ENCODE results near the gene NDST1. TPM values are rescaled to one million over a fixed set of nuclear protein-coding genes. Genes with fewer than 3 reads are reported as not detected.

The NDST1 gene
- total RNA-seq, 2 experiments from 2014 or later, result 5.1 to 5.5 TPM

GRCh38 chr5:150585781-150586341 lies 77.9 kb downstream of the NDST1 start:
- no peak overlapping the region for H3K27ac Mint-ChIP-seq
- CTCF ChIA-PET, result interaction anchor here (1.3 to 1.7 kb wide), 2 partner anchors 9 to 69 kb away, joined by 4 to 5 read pairs; no protein-coding TSS in a partner anchor
- H3K4me3 Mint-ChIP-seq, result no peak overlapping the region
- POLR2A ChIA-PET, result no interaction called here
- DNase-seq, result no peak
- H3K9me3 Mint-ChIP-seq (ENCODE audit: low read depth), result no peaks in the 10 kb centered on the region
- no peaks in the 10 kb centered on the region for H3K4me1 Mint-ChIP-seq
- H3K36me3 Mint-ChIP-seq (ENCODE audit: low read depth), result no peaks in the 10 kb centered on the region
- intact Hi-C loops (cut with DNase I, micrococcal nuclease), result no loop called here
- ATAC-seq, result no peak
- peaks cover 2% of the 10 kb centered on the region for H3K27me3 Mint-ChIP-seq

- CTCF ChIA-PET, result no interaction called here
- no peaks in the 10 kb centered on the region for H3K4me1 Mint-ChIP-seq
- POLR2A ChIA-PET, result no interaction called here
- ATAC-seq (no peak), DNase-seq (no peak)
- intact Hi-C loops (cut with DNase I, micrococcal nuclease), result no loop called here
- no peaks in the 10 kb centered on the region for H3K36me3 Mint-ChIP-seq (ENCODE audit: low read depth)
- no peak overlapping the region for H3K27ac Mint-ChIP-seq
- H3K9me3 Mint-ChIP-seq (ENCODE audit: low read depth), result no peaks in the 10 kb centered on the region
- no peak overlapping the region for H3K4me3 Mint-ChIP-seq
- peaks cover under 1% of the 10 kb centered on the region for H3K27me3 Mint-ChIP-seq
Observed at GRCh38 chr5:150587016-150587415, 79.1 kb downstream of the NDST1 start.

GRCh38 chr5:150587856-150588595 lies 80.1 kb downstream of the NDST1 start:
- DNase-seq (no peak), ATAC-seq (no peak)
- no peak overlapping the region for H3K27ac Mint-ChIP-seq
- CTCF ChIA-PET, result interaction anchor here (0.6 to 0.8 kb wide), 2 partner anchors 123 to 259 kb away, joined by 4 read pairs; no protein-coding TSS in a partner anchor
- POLR2A ChIA-PET, result no interaction called here
- no peak overlapping the region for H3K4me3 Mint-ChIP-seq
- H3K9me3 Mint-ChIP-seq (ENCODE audit: low read depth), result no peaks in the 10 kb centered on the region
- H3K4me1 Mint-ChIP-seq, result no peaks in the 10 kb centered on the region
- H3K27me3 Mint-ChIP-seq, result no peaks in the 10 kb centered on the region
- intact Hi-C loops (cut with DNase I, micrococcal nuclease), result no loop called here
- H3K36me3 Mint-ChIP-seq (ENCODE audit: low read depth), result no peaks in the 10 kb centered on the region

GRCh38 chr5:150588596-150588890 lies 80.6 kb downstream of the NDST1 start:
- Mint-ChIP-seq H3K27me3 (no peaks in the 10 kb centered on the region), H3K4me1 (no peaks in the 10 kb centered on the region), H3K4me3 (no peak overlapping the region), H3K9me3 (ENCODE audit: low read depth) (no peaks in the 10 kb centered on the region), H3K27ac (no peak overlapping the region), H3K36me3 (ENCODE audit: low read depth) (no peaks in the 10 kb centered on the region)
- no peak for ATAC-seq
- POLR2A ChIA-PET, result no interaction called here
- DNase-seq, result no peak
- intact Hi-C loops (cut with DNase I, micrococcal nuclease), result no loop called here
- CTCF ChIA-PET, result interaction anchor here (0.6 kb wide), 1 partner anchor 124 kb away, joined by 4 read pairs; no protein-coding TSS in a partner anchor

- no peaks in the 10 kb centered on the region for H3K27me3 Mint-ChIP-seq
- no peak for ATAC-seq
Observed at GRCh38 chr5:150589862-150590601, 82.1 kb downstream of the NDST1 start.

GRCh38 chr5:150590979-150591695 lies 83.2 kb downstream of the NDST1 start:
- Mint-ChIP-seq H3K4me3 (no peak overlapping the region), H3K27ac (no peak overlapping the region), H3K36me3 (ENCODE audit: low read depth) (no peaks in the 10 kb centered on the region), H3K9me3 (ENCODE audit: low read depth) (no peaks in the 10 kb centered on the region), H3K27me3 (no peaks in the 10 kb centered on the region), H3K4me1 (no peaks in the 10 kb centered on the region)
- no peak for ATAC-seq
- DNase-seq, result no peak
- CTCF ChIA-PET, result interaction anchor here (0.5 kb wide), 1 partner anchor 1864 kb away, joined by 3 read pairs; no protein-coding TSS in a partner anchor
- intact Hi-C loops (cut with DNase I, micrococcal nuclease), result no loop called here
- POLR2A ChIA-PET, result no interaction called here

More at GRCh38 chr5:150589862-150590601, 82.1 kb downstream of the NDST1 start:
- H3K27ac Mint-ChIP-seq, result no peak overlapping the region
- no peaks in the 10 kb centered on the region for H3K4me1 Mint-ChIP-seq
- H3K36me3 Mint-ChIP-seq (ENCODE audit: low read depth), result no peaks in the 10 kb centered on the region
- no peaks in the 10 kb centered on the region for H3K9me3 Mint-ChIP-seq (ENCODE audit: low read depth)
- POLR2A ChIA-PET, result no interaction called here
- CTCF ChIA-PET, result interaction anchor here (0.6 kb wide), 1 partner anchor 256 kb away, joined by 3 read pairs; the partner anchor contains the start of gene IRGM
- no peak for DNase-seq
- no peak overlapping the region for H3K4me3 Mint-ChIP-seq
- intact Hi-C loops (cut with DNase I, micrococcal nuclease), result no loop called here

- DNase-seq (no peak), ATAC-seq (no peak)
- POLR2A ChIA-PET, result interaction anchor here (0.7 kb wide), 1 partner anchor 338 kb away, joined by 3 read pairs; no protein-coding TSS in a partner anchor
- no peaks in the 10 kb centered on the region for H3K27me3 Mint-ChIP-seq
- no peaks in the 10 kb centered on the region for H3K36me3 Mint-ChIP-seq (ENCODE audit: low read depth)
- H3K9me3 Mint-ChIP-seq (ENCODE audit: low read depth), result no peaks in the 10 kb centered on the region
- H3K27ac Mint-ChIP-seq, result no peak overlapping the region
- no peak overlapping the region for H3K4me3 Mint-ChIP-seq
- no peaks in the 10 kb centered on the region for H3K4me1 Mint-ChIP-seq
- CTCF ChIA-PET, result interaction anchor here (0.7 to 0.8 kb wide), 2 partner anchors 13 to 1024 kb away, joined by 3 read pairs; no protein-coding TSS in a partner anchor
- intact Hi-C loops (cut with DNase I, micrococcal nuclease), result no loop called here
Observed at GRCh38 chr5:150593593-150593992, 85.7 kb downstream of the NDST1 start.

GRCh38 chr5:150593996-150594395 lies 86.1 kb downstream of the NDST1 start:
- Mint-ChIP-seq H3K4me3 (no peak overlapping the region), H3K27ac (no peak overlapping the region), H3K27me3 (no peaks in the 10 kb centered on the region), H3K4me1 (no peaks in the 10 kb centered on the region), H3K9me3 (ENCODE audit: low read depth) (no peaks in the 10 kb centered on the region), H3K36me3 (ENCODE audit: low read depth) (no peaks in the 10 kb centered on the region)
- ChIA-PET POLR2A (no interaction called here), CTCF (interaction anchor here (0.8 kb wide), 2 partner anchors 14 to 17 kb away, joined by 3 read pairs; no protein-coding TSS in a partner anchor)
- intact Hi-C loops (cut with DNase I, micrococcal nuclease), result no loop called here
- DNase-seq, result no peak
- no peak for ATAC-seq

- ATAC-seq (no peak), DNase-seq (no peak)
- H3K4me3 Mint-ChIP-seq, result no peak overlapping the region
- CTCF ChIA-PET, result no interaction called here
- intact Hi-C loops (cut with DNase I, micrococcal nuclease), result no loop called here
- H3K9me3 Mint-ChIP-seq (ENCODE audit: low read depth), result no peaks in the 10 kb centered on the region
- H3K36me3 Mint-ChIP-seq (ENCODE audit: low read depth), result no peaks in the 10 kb centered on the region
- POLR2A ChIA-PET, result no interaction called here
- H3K27ac Mint-ChIP-seq, result no peak overlapping the region
- no peaks in the 10 kb centered on the region for H3K27me3 Mint-ChIP-seq
- no peaks in the 10 kb centered on the region for H3K4me1 Mint-ChIP-seq
Observed at GRCh38 chr5:150595466-150596031, 87.6 kb downstream of the NDST1 start.

GRCh38 chr5:150596313-150596712 lies 88.4 kb downstream of the NDST1 start:
- no peaks in the 10 kb centered on the region for H3K27me3 Mint-ChIP-seq
- ChIA-PET CTCF (no interaction called here), POLR2A (no interaction called here)
- intact Hi-C loops (cut with DNase I, micrococcal nuclease), result no loop called here
- H3K9me3 Mint-ChIP-seq (ENCODE audit: low read depth), result no peaks in the 10 kb centered on the region
- no peak overlapping the region for H3K4me3 Mint-ChIP-seq
- H3K36me3 Mint-ChIP-seq (ENCODE audit: low read depth), result no peaks in the 10 kb centered on the region
- no peak for ATAC-seq
- H3K4me1 Mint-ChIP-seq, result no peaks in the 10 kb centered on the region
- DNase-seq, result no peak
- H3K27ac Mint-ChIP-seq, result no peak overlapping the region

GRCh38 chr5:150596826-150597225 lies 88.9 kb downstream of the NDST1 start:
- Mint-ChIP-seq H3K36me3 (ENCODE audit: low read depth) (no peaks in the 10 kb centered on the region), H3K4me1 (no peaks in the 10 kb centered on the region), H3K4me3 (no peak overlapping the region), H3K27ac (no peak overlapping the region), H3K27me3 (no peaks in the 10 kb centered on the region), H3K9me3 (ENCODE audit: low read depth) (no peaks in the 10 kb centered on the region)
- intact Hi-C loops (cut with DNase I, micrococcal nuclease), result no loop called here
- no peak for ATAC-seq
- DNase-seq, result no peak
- POLR2A ChIA-PET, result no interaction called here
- CTCF ChIA-PET, result no interaction called here

Data from activated CD4-positive, alpha-beta T cell treated with anti-CD3 and anti-CD28 coated beads for 36 hours (primary cell).